ENCODE measurements around the gene PTRHD1. TPM values are rescaled to one million over a fixed set of nuclear protein-coding genes. Genes with fewer than 3 reads are reported as not detected.
"Not testable (repeated sequence)": the region's sequence is repeated elsewhere in the genome, so short reads cannot be mapped to it uniquely, and the experiment has no call there.

Gene PTRHD1
- total RNA-seq, 2 experiments from 2014 or later, result 17.9 to 29.3 TPM

- H3K27me3 Mint-ChIP-seq, result no peaks in the 10 kb centered on the region
- peaks cover 10% of the 10 kb centered on the region for H3K4me1 Mint-ChIP-seq
- CTCF ChIA-PET, result interaction anchor here (0.7 to 1.1 kb wide), 2 partner anchors 9 to 12 kb away, joined by 3 to 4 read pairs; no protein-coding TSS in a partner anchor
- no peaks in the 10 kb centered on the region for H3K9me3 Mint-ChIP-seq (ENCODE audit: low read depth)
- DNase-seq (peak; percentile 30), ATAC-seq (no peak)
- H3K4me3 Mint-ChIP-seq, result no peak overlapping the region
- H3K27ac Mint-ChIP-seq, result no peak overlapping the region
- peaks cover 61% of the 10 kb centered on the region for H3K36me3 Mint-ChIP-seq
Measured at GRCh38 chr2:24815171-24815570, 22.0 kb upstream of the PTRHD1 start.

DNA sequence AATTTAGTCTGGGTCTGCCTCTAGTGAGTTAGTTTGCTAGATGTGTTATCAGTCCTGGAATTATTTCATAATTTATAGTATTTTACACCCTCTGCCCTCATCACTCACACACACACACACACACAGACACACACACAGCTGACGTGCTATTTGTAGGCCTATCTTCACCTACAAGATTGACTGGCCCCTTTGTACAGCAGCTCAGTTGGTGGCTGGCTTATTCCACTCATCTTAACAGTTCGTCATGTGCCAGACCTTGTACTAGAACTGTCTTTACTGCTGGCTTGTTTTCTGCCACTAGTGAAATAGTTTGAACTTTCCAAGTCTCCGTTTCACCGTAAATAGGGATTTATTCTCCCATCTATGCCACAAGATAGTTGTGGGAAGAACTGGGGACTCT lies 21.3 kb upstream of the PTRHD1 start:
- DNase-seq (no peak), ATAC-seq (no peak)
- no peak overlapping the region for H3K27ac Mint-ChIP-seq
- no peaks in the 10 kb centered on the region for H3K27me3 Mint-ChIP-seq
- peaks cover 10% of the 10 kb centered on the region for H3K4me1 Mint-ChIP-seq
- H3K36me3 Mint-ChIP-seq, result peaks cover 62% of the 10 kb centered on the region
- CTCF ChIA-PET, result interaction anchor here (1.1 kb wide), 1 partner anchor 13 kb away, joined by 4 read pairs; no protein-coding TSS in a partner anchor
- H3K4me3 Mint-ChIP-seq, result no peak overlapping the region
- no peaks in the 10 kb centered on the region for H3K9me3 Mint-ChIP-seq (ENCODE audit: low read depth)

DNA sequence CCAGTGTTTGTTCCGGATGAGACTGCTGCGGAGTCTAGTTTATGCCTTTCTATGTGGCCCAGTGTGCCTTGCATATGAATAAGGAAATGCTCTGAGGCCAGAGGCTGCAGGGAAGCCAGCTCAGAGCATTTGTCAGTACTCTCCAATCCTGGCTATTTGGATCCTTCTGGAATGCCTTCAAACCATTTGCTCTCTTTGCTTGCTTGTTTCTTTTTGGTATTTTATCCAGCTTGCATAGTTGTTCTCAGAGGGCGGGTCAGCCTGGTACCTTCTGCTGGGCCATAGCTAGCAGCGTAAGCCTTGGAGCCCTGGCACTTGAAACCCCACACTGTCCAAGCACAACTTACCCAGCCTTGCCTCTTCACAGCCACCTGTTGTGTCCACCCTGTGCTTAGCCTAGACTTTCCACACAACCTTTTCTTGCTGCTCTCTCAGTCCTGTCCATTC lies 20.5 kb upstream of the PTRHD1 start:
- CTCF ChIA-PET, result interaction anchor here (1.3 to 1.8 kb wide), 2 partner anchors 15 to 21 kb away, joined by 3 to 4 read pairs; no protein-coding TSS in a partner anchor
- Mint-ChIP-seq H3K27me3 (no peaks in the 10 kb centered on the region), H3K4me3 (no peak overlapping the region), H3K9me3 (ENCODE audit: low read depth) (no peaks in the 10 kb centered on the region), H3K27ac (no peak overlapping the region), H3K36me3 (peaks cover 62% of the 10 kb centered on the region), H3K4me1 (peaks cover 12% of the 10 kb centered on the region)
- DNase-seq (no peak), ATAC-seq (no peak)

DNA sequence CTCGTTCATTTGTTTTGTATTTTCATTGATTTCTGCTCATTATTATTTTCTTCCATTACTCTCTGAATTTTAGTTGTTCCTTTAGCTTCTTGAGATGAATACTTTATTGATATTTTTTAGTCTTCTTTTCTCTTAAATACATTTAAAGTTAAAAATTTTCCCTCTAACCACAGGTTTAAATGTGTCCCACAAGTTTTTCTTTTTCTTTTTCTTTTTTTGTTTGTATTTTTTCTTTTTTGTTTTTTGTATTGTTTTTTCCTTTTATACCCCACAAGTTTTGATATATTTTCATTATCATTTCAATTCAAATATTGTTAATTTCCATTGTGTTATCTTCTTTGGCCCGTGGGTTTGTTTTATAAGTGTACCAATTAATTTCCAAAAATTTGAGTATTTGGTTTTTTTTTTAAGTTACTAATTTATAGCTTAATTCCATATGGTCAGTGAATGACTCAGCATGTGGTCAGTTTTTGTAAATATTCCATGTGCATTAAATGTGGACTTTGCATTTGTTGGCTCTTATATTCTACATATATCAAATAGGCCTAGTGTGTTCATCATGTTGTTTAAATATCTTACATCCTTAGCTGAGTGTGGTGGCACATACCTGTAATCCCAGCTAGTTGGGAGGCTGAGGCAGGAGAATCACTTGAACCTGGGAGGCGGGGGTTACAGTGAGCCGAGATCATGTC lies 16.3 kb upstream of the PTRHD1 start:
- CTCF ChIA-PET, result interaction anchor here (0.7 to 1.0 kb wide), 3 partner anchors 18 to 400 kb away, joined by 3 to 4 read pairs (median 3); no protein-coding TSS in a partner anchor
- Mint-ChIP-seq H3K36me3 (peaks cover 62% of the 10 kb centered on the region), H3K27me3 (no peaks in the 10 kb centered on the region), H3K27ac (peak overlapping the region; percentile 44), H3K9me3 (ENCODE audit: low read depth) (no peaks in the 10 kb centered on the region), H3K4me3 (no peak overlapping the region), H3K4me1 (peaks cover 22% of the 10 kb centered on the region)
- DNase-seq (no peak), ATAC-seq (no peak)

GRCh38 chr2:24806661-24807036 lies 13.5 kb upstream of the PTRHD1 start:
- CTCF ChIA-PET, result interaction anchor here (0.6 kb wide), 1 partner anchor 9 kb away, joined by 3 read pairs; no protein-coding TSS in a partner anchor
- ATAC-seq, result no peak
- no peak for DNase-seq
- H3K36me3 Mint-ChIP-seq, result peaks cover 58% of the 10 kb centered on the region
- H3K4me3 Mint-ChIP-seq, result no peak overlapping the region
- H3K27ac Mint-ChIP-seq, result no peak overlapping the region
- H3K27me3 Mint-ChIP-seq, result no peaks in the 10 kb centered on the region
- H3K9me3 Mint-ChIP-seq (ENCODE audit: low read depth), result no peaks in the 10 kb centered on the region
- H3K4me1 Mint-ChIP-seq, result peaks cover 23% of the 10 kb centered on the region

DNA sequence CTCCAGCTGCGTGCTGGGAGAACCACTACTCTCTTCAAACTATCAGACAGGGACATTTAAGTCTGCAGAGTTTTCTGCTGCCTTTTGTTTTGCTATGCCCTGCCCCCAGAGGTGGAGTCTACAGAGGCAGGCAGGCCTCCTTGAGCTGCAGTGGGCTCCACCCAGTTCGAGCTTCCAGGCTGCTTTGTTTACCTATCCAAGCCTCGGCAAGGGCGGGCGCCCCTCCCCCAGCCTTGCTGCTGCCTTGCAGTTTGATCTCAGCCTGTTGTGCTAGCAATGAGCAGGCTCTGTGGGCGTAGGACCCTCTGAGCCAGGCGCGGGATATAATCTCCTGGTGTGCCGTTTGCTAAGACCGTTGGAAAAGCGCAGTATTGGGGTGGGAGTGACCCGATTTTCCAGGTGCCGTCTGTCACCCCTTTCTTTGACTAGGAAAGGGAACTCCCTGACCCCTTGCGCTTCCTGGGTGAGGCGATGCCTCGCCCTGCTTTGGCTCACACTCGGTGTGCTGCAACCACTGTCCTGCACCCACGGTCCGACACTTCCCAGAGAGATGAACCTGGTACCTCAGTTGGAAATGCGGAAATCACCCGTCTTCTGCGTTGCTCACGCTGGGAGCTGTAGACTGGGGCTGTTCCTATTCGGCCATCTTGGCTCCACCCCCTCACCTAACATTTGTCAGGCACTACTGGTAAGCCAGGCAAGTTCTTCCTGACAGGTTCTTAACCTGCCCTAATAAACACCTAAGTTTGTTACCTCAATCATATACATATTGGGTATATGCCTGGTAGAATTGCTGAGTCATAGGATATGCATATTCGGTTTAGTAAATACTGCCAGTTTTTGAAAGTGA lies 12.8 kb upstream of the PTRHD1 start:
- ATAC-seq; H3K9me3 Mint-ChIP-seq (ENCODE audit: low read depth); H3K4me3 Mint-ChIP-seq; DNase-seq; H3K27ac Mint-ChIP-seq; H3K27me3 Mint-ChIP-seq: not testable (repeated sequence)
- peaks cover 62% of the 10 kb centered on the region for H3K36me3 Mint-ChIP-seq
- peaks cover 23% of the 10 kb centered on the region for H3K4me1 Mint-ChIP-seq
- CTCF ChIA-PET, result interaction anchor here (0.6 kb wide), 1 partner anchor 9 kb away, joined by 3 read pairs; no protein-coding TSS in a partner anchor

DNA sequence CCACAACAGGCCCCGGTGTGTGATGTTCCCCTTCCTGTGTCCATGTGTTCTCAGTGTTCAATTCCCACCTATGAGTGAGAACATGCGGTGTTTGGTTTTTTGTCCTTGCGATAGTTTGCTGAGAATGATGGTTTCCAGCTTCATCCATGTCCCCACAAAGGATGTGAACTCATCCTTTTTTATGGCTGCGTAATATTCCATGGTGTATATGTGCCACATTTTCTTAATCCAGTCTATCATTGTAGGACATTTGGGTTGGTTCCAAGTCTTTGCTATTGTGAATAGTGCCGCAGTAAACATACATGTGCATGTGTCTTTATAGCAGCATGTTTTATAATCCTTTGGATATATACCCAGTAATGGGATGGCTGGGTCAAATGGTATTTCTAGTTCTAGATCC lies 7.3 kb upstream of the PTRHD1 start:
- ATAC-seq; H3K4me3 Mint-ChIP-seq; DNase-seq; H3K27ac Mint-ChIP-seq; CTCF ChIA-PET; H3K9me3 Mint-ChIP-seq (ENCODE audit: low read depth); H3K27me3 Mint-ChIP-seq: not testable (repeated sequence)
- H3K4me1 Mint-ChIP-seq, result peaks cover 35% of the 10 kb centered on the region
- H3K36me3 Mint-ChIP-seq, result peaks cover 75% of the 10 kb centered on the region

- peaks cover 4% of the 10 kb centered on the region for H3K9me3 Mint-ChIP-seq (ENCODE audit: low read depth)
- no peak overlapping the region for H3K27ac Mint-ChIP-seq
- no peak for DNase-seq
- H3K27me3 Mint-ChIP-seq, result no peaks in the 10 kb centered on the region
- ATAC-seq, result no peak
- H3K4me1 Mint-ChIP-seq, result peaks cover 49% of the 10 kb centered on the region
- CTCF ChIA-PET, result interaction anchor here (1.0 to 1.7 kb wide), 3 partner anchors 29 to 185 kb away, joined by 3 to 4 read pairs (median 4); no protein-coding TSS in a partner anchor
- H3K36me3 Mint-ChIP-seq, result peaks cover 68% of the 10 kb centered on the region
- no peak overlapping the region for H3K4me3 Mint-ChIP-seq
Measured at GRCh38 chr2:24797644-24798043, 4.5 kb upstream of the PTRHD1 start.

- Mint-ChIP-seq H3K36me3 (peaks cover 40% of the 10 kb centered on the region), H3K4me3 (peak overlapping the region; percentile 97), H3K27ac (peak overlapping the region; percentile 99), H3K4me1 (peaks cover 55% of the 10 kb centered on the region), H3K27me3 (no peaks in the 10 kb centered on the region), H3K9me3 (ENCODE audit: low read depth) (peaks cover 4% of the 10 kb centered on the region)
- CTCF ChIA-PET, result interaction anchor here (0.9 to 1.8 kb wide), 5 partner anchors 25 to 201 kb away, joined by 3 to 11 read pairs (median 4); no protein-coding TSS in a partner anchor
- DNase-seq (peak; percentile 47), ATAC-seq (no peak)
Measured at GRCh38 chr2:24793761-24794435, 707 bp upstream of the PTRHD1 start.

DNA sequence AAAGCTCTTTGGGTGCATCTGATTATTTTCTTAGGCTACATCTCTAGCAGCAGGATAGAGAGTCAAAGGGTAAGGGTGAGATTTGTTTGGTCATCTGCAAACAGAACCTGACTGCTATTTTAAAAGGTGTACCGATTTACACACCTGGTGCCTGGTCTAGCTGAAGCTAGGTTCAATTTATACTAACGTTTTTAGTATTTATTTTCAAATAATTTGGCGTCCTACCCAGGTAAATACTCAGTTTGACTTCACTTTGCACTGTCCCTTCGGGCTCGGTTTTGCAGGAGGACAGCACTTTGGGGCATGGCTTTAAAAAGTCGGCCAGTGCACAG lies 683 bp downstream of the PTRHD1 start:
- H3K4me3 Mint-ChIP-seq, result peak overlapping the region; percentile 97
- H3K36me3 Mint-ChIP-seq, result peaks cover 29% of the 10 kb centered on the region
- peaks cover 47% of the 10 kb centered on the region for H3K4me1 Mint-ChIP-seq
- CTCF ChIA-PET, result interaction anchor here (1.0 to 1.8 kb wide), 7 partner anchors 9 to 369 kb away, joined by 3 to 11 read pairs (median 4); no protein-coding TSS in a partner anchor
- H3K27ac Mint-ChIP-seq, result peak overlapping the region; percentile 99
- DNase-seq (no peak), ATAC-seq (no peak)
- no peaks in the 10 kb centered on the region for H3K9me3 Mint-ChIP-seq (ENCODE audit: low read depth)
- H3K27me3 Mint-ChIP-seq, result no peaks in the 10 kb centered on the region

- CTCF ChIA-PET, result interaction anchor here (1.1 to 1.6 kb wide), 3 partner anchors 14 to 36 kb away, joined by 3 to 5 read pairs (median 4); no protein-coding TSS in a partner anchor
- DNase-seq (no peak), ATAC-seq (no peak)
- Mint-ChIP-seq H3K27ac (no peak overlapping the region), H3K4me3 (no peak overlapping the region), H3K4me1 (peaks cover 37% of the 10 kb centered on the region), H3K36me3 (peaks cover 19% of the 10 kb centered on the region), H3K27me3 (no peaks in the 10 kb centered on the region), H3K9me3 (ENCODE audit: low read depth) (no peaks in the 10 kb centered on the region)
Measured at GRCh38 chr2:24791452-24791851, 1.7 kb downstream of the PTRHD1 start.

GRCh38 chr2:24788816-24789215 lies 4.4 kb downstream of the PTRHD1 start:
- peaks cover 12% of the 10 kb centered on the region for H3K4me1 Mint-ChIP-seq
- peaks cover 2% of the 10 kb centered on the region for H3K36me3 Mint-ChIP-seq
- ATAC-seq (no peak), DNase-seq (no peak)
- H3K4me3 Mint-ChIP-seq, result no peak overlapping the region
- H3K27me3 Mint-ChIP-seq, result no peaks in the 10 kb centered on the region
- no peaks in the 10 kb centered on the region for H3K9me3 Mint-ChIP-seq (ENCODE audit: low read depth)
- H3K27ac Mint-ChIP-seq, result no peak overlapping the region
- CTCF ChIA-PET, result no interaction called here

DNA sequence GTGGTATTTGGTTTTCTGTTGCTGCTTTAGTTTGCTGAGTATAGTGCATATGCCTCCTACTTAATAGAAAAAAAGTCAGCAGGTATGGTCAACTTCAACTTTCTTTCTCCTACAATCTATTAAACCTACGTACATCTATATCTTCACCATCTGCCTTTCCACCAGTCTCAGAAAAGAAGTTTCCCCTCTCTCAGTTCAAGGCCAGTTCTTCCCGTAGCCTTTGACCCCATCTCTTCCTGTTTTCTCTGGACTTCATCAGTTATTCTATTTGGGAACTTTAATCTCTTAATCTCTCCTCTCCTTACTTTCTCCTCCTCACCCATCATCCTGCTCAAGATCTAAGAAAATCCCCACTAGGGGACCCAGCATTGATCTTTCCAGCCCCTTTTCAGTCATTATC lies 5.7 kb downstream of the PTRHD1 start:
- H3K9me3 Mint-ChIP-seq (ENCODE audit: low read depth), result no peaks in the 10 kb centered on the region
- no peak for ATAC-seq
- H3K4me1 Mint-ChIP-seq, result peaks cover 9% of the 10 kb centered on the region
- DNase-seq, result no peak
- no peak overlapping the region for H3K27ac Mint-ChIP-seq
- CTCF ChIA-PET, result interaction anchor here (1.0 kb wide), 1 partner anchor 175 kb away, joined by 3 read pairs; no protein-coding TSS in a partner anchor
- no peak overlapping the region for H3K4me3 Mint-ChIP-seq
- H3K36me3 Mint-ChIP-seq, result no peaks in the 10 kb centered on the region
- H3K27me3 Mint-ChIP-seq, result no peaks in the 10 kb centered on the region

All from activated CD8-positive, alpha-beta memory T cell treated with anti-CD3 and anti-CD28 coated beads, Interleukin-2, amount 10 ng/mL, durations not matched to agents 7 days and 5 days (primary cell).